GM19035 (cell line): ENCODE results near the gene MYBPH.

Experiments
- ATAC-seq: cut with Tn5 transposase; IDR thresholded peaks from one replicate; pipeline ENCODE4 v1.9.1; 2021; ENCODE audit not compliant: unreplicated experiment

Gene MYBPH, protein sequence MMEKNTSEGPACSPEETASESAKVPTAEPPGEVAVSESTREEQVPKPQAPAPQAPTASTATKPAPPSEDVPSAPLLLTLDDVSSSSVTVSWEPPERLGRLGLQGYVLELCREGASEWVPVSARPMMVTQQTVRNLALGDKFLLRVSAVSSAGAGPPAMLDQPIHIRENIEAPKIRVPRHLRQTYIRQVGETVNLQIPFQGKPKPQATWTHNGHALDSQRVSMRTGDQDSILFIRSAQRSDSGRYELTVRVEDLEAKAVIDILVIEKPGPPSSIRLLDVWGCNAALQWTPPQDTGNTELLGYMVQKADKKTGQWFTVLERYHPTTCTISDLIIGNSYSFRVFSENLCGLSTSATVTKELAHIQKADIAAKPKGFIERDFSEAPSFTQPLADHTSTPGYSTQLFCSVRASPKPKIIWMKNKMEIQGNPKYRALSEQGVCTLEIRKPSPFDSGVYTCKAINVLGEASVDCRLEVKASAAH

GRCh38 chr1:203175237-203175826, at the start of gene MYBPH:
Gene MYBPH (minus strand): TSS chr1:203175826. CDS start chr1:203175755, 71 bp downstream.
- ATAC-seq = no peak

- ATAC-seq = no peak
Measured at GRCh38 chr1:203225071-203225470, 49.4 kb upstream of the MYBPH start.

GRCh38 chr1:203223012-203223775, 47.6 kb upstream of the MYBPH start:
- no peak for ATAC-seq

- ATAC-seq = no peak
Measured at GRCh38 chr1:203219934-203220333, 44.3 kb upstream of the MYBPH start.

- ATAC-seq = no peak
Measured at GRCh38 chr1:203219171-203219570, 43.5 kb upstream of the MYBPH start.

GRCh38 chr1:203217668-203218067, 42.0 kb upstream of the MYBPH start:
- no peak for ATAC-seq

- no peak for ATAC-seq
Measured at GRCh38 chr1:203217139-203217655, 41.6 kb upstream of the MYBPH start.

- no peak for ATAC-seq
Measured at GRCh38 chr1:203216274-203217138, 40.9 kb upstream of the MYBPH start.

- no peak for ATAC-seq
Measured at GRCh38 chr1:203215573-203215972, 39.9 kb upstream of the MYBPH start.

DNA sequence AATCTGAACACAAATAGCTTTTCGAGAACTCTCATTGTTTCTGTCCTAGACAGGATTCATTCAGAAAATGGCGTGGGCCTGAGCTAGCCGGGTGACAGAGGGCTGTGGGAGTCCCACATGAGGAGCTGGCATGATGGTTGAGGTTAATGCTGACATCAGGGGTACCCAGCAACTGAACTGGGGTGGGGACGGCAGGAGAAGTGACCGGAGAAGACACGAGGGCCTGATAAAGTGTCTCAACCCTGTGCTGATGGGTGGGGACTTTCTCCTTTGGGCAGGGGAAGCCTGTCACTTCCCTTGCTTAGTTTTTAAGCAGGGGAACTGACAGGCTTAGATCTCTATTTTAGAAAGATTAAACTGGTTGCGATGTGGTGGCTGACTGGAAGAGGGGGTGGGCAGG, 39.2 kb upstream of the MYBPH start:
- no peak for ATAC-seq

DNA sequence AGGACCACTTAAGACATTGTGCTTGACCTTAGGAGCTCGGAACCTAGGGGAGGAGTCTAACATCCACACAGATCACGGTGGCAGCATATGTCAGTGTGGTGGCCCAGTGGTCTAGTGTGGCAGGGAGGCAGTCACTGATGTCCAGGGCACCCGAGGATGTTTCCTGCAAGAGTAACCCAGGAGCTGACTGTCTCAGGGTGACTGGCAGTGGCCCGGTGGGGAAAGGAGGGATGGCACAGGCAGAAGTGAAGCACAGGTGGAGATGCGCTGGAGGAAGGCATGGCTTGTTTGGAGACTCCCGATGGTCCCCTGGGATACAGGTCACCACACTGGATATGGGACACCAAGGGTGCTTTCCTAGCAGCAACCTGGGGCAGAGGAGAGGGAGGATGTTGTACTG, 37.5 kb upstream of the MYBPH start:
- ATAC-seq = no peak

- no peak for ATAC-seq
Measured at GRCh38 chr1:203211812-203212211, 36.2 kb upstream of the MYBPH start.

DNA sequence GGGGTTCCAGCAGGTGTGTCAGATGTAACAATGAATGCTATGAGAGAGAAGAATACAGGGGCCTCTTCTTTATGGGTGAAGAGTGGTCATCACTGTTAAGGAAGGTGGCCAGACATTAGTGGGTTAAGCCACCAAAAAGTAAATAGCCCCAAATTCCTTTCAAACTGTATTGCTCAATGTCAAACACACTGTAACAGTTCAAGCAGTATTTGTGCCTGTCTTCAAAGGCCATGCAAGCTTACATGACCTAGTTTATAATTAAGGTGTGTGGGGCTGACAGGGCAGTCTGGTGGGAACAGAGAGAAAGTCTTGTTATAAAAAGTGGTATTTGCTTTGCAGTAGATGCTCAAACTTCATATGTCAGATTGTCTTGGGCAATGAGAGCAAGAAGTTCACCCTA, 35.4 kb upstream of the MYBPH start:
- ATAC-seq = no peak

- no peak for ATAC-seq
Measured at GRCh38 chr1:203210350-203210749, 34.7 kb upstream of the MYBPH start.

DNA sequence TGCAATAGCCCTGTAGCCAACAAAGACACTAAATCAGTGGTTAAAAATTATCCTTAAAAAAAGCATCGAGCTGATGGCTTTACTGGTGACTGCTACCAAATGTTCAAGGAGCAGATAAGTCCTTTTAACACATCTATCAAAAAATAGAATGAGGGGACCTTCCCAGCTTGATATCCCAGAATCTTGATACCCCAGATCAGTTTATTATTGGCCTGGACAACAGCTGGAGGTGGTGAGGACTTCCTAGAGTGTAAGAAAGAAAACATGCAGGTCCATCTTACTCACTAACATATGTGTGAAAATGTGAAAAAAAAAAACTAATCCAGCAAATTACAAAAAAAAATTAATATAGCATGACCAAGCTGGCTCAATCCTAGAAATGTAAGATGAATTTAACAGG, 32.6 kb upstream of the MYBPH start:
- no peak for ATAC-seq

DNA sequence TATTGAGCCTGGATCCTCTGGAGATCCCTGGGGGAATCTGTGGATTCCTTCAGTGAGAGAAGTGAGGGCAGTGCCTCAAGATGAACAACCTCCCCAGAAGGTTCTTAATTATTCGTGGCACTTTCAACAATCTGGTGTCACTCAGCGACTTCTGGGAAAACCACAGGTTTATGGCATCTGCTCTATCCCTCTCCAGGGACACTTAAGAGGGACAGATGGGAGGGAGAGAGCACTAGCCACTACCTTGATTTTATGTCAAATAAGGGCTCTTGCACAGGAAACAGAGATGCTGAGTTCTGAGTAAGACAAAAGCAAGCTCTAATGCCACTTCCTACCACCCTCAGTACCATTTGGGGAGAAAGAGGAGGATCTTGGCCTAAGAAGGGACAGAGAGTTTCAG, 32.1 kb upstream of the MYBPH start:
- ATAC-seq = no peak

- ATAC-seq = no peak
Measured at GRCh38 chr1:203206129-203206687, 30.6 kb upstream of the MYBPH start.

DNA sequence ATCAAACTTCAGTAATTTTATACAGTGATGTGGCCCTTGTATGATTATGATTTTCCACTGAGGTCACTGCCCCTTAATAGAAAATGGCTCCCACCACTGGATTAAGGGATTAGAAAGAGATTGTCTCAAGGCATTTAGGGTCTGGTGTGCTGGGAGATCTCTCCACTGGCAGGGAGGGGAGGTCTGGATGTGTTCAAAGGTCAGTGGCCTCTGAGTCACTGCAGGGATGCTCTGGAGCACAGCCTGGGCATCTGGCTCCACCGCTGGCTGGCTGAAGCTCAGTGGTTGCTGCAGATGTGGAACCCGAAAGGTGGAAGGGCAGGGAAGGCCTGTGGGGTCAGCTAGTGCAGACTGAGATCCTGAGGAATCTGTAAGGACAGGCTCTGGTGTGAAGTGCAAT, 29.1 kb upstream of the MYBPH start:
- no peak for ATAC-seq

DNA sequence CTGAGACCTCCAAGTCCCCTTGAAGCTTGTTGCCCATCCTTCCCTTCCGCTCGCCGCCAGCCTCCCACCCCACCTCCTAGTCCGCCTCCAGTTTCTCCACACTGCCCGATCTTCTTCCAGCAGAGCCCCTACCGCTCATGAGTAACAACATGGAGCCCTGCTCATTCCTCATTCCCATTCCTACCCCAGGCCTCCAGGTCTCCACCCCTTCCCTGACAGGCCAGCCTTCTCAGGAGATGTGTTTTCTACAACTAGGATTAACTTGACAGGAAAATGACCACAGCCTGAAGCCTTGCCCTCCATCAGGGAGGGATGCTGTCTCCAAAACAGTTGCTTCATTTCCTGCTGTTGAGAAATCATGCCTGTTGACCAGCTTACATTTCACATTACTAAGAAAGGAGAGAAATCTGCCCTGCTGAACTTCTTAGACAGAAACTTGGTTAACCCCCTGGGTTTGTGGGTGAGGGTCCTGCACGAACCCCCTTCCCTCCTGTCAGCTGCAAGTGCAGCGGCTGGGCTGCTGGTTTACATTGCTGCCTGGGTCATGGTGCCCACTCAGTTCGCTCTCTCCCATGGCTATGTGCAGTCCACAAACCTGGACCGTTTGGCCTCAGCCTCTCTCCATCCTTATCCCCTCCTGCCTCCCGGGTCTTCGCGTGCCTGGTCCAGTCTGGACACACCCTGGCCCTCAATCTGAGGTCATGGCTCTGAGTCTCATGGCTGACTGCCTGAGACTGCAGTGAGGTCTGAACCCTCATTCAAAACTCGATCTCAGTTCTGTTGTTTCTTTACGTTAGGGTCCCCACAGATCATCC, 27.0 kb upstream of the MYBPH start:
- ATAC-seq = no peak
